H1 (cell line): ENCODE data around the gene CPPED1.

ENCODE experiments used
- RXRA ChIP-seq: IDR thresholded peaks from 2 replicates; pipeline ENCODE4 v1.6.1; 2011; ENCODE audit warnings: low read depth, mild to moderate bottlenecking, low read length, moderate library complexity; ENCODE audit not compliant: insufficient read depth
- TF ChIP-seq, protein P1 (sequence below), 3 experiments: IDR thresholded peaks; 1 replicate in 2 of 3; 2 replicates in 1 of 3; pipeline versions ENCODE4 v1.5.1 to v1.6.1; 2011; ENCODE audit warnings: low read length in 3 of 3, mild to moderate bottlenecking in 3 of 3, inconsistent platforms in 2 of 3, low read depth in 1 of 3, moderate library complexity in 1 of 3; ENCODE audit not compliant: insufficient read depth in 1 of 3; ENCODE audit errors: control extremely low read depth in 1 of 3

DNA sequence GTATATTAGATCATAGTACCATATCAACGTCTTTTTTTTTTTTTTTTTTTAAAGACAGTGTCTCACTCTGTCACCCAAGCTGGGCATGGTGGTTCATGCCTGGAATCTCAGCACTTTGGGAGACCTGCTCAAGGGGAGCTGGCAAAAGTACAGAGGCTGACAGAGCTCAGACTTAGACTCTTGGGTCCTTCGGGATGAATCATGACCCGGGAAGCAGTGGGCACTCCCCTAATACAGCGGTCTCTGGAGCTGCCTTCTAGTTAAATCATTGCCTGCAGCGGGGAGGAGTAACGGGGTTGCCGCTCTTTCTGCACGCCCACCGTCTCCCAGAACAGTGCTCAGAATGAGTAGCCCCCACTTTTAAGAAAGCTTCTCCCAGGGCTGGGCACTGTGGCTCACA lies 174.4 kb downstream of the CPPED1 start:
- no peak for TF ChIP-seq RXRA
- TF ChIP-seq, protein P1, sequence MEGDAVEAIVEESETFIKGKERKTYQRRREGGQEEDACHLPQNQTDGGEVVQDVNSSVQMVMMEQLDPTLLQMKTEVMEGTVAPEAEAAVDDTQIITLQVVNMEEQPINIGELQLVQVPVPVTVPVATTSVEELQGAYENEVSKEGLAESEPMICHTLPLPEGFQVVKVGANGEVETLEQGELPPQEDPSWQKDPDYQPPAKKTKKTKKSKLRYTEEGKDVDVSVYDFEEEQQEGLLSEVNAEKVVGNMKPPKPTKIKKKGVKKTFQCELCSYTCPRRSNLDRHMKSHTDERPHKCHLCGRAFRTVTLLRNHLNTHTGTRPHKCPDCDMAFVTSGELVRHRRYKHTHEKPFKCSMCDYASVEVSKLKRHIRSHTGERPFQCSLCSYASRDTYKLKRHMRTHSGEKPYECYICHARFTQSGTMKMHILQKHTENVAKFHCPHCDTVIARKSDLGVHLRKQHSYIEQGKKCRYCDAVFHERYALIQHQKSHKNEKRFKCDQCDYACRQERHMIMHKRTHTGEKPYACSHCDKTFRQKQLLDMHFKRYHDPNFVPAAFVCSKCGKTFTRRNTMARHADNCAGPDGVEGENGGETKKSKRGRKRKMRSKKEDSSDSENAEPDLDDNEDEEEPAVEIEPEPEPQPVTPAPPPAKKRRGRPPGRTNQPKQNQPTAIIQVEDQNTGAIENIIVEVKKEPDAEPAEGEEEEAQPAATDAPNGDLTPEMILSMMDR (IDR thresholded peaks at IDR 0.05; ENCODE audit: control extremely low read depth in 1 of 3, insufficient read depth in 1 of 3, low read depth in 1 of 3, low read length in 3 of 3): no peak
